ENCODE data around the gene CEP97.
A peak's percentile ranks its signal among the peaks of the same experiment; 100 is the strongest.

The CEP97 gene

GRCh38 chr3:101680466-101680865 is 43.9 kb upstream of the CEP97 start:
- Histone ChIP-seq H3K4me2 (ENCODE audit: low read depth, low read length) (no peak overlapping the region), H3K27me3 (replicated peaks; ENCODE audit: insufficient read depth, low read length) (no peaks in the 10 kb centered on the region), H3K9me2 (replicated peaks; ENCODE audit: insufficient read depth, low read length) (no peaks in the 10 kb centered on the region), H3K4me3 (ENCODE audit: low read length) (no peak overlapping the region), H3K4me1 (ENCODE audit: low read length) (peaks cover 15% of the 10 kb centered on the region), H3K9me3 (replicated peaks; ENCODE audit: insufficient read depth, low read length) (no peaks in the 10 kb centered on the region), H3K27ac (ENCODE audit: low read length) (no peak overlapping the region), H3K36me3 (replicated peaks; ENCODE audit: insufficient read depth, low read length) (peaks cover 15% of the 10 kb centered on the region), H4K20me1 (ENCODE audit: insufficient read depth, low read length) (no peaks in the 10 kb centered on the region; the same call in 1 of the 2 replicates), H3K9ac (ENCODE audit: low read length) (no peak overlapping the region), H3F3A (ENCODE audit: insufficient read depth, low read length) (peaks cover 52% of the 10 kb centered on the region), H2AFZ (ENCODE audit: low read length) (no peak overlapping the region), H3K79me2 (ENCODE audit: low read length) (peaks cover 74% of the 10 kb centered on the region)
- TF ChIP-seq EZH2phosphoT487 (IDR thresholded peaks at IDR 0.05; ENCODE audit: low read length): no peak
- no peak for TF ChIP-seq EZH2 (optimal IDR thresholded peaks at IDR 0.05; ENCODE audit: low read depth, low read length)
- no peak for TF ChIP-seq CTCF (IDR thresholded peaks at IDR 0.05; ENCODE audit: low read length)
- DNase-seq: no peak

- Histone ChIP-seq H3K9ac (ENCODE audit: low read length) (peak overlapping the region; percentile 92; the same call in 1 of the 2 replicates), H3K27ac (ENCODE audit: low read length) (no peak overlapping the region), H2AFZ (ENCODE audit: low read length) (no peak overlapping the region), H3K4me1 (ENCODE audit: low read length) (peaks cover 8% of the 10 kb centered on the region; the same call in 1 of the 2 replicates), H4K20me1 (ENCODE audit: insufficient read depth, low read length) (no peaks in the 10 kb centered on the region; the same call in 1 of the 2 replicates), H3K79me2 (ENCODE audit: low read length) (peaks cover 70% of the 10 kb centered on the region), H3K9me2 (replicated peaks; ENCODE audit: insufficient read depth, low read length) (no peaks in the 10 kb centered on the region), H3K36me3 (replicated peaks; ENCODE audit: insufficient read depth, low read length) (peaks cover 15% of the 10 kb centered on the region), H3K4me3 (ENCODE audit: low read length) (peak overlapping the region; percentile 93), H3K4me2 (ENCODE audit: low read depth, low read length) (peak overlapping the region; percentile 80), H3F3A (ENCODE audit: insufficient read depth, low read length) (peaks cover 36% of the 10 kb centered on the region), H3K27me3 (replicated peaks; ENCODE audit: insufficient read depth, low read length) (no peaks in the 10 kb centered on the region), H3K9me3 (replicated peaks; ENCODE audit: insufficient read depth, low read length) (no peaks in the 10 kb centered on the region)
- DNase-seq: no peak
- TF ChIP-seq EZH2phosphoT487 (IDR thresholded peaks at IDR 0.05; ENCODE audit: low read length) (no peak), CTCF (IDR thresholded peaks at IDR 0.05; ENCODE audit: low read length) (no peak), EZH2 (optimal IDR thresholded peaks at IDR 0.05; ENCODE audit: low read depth, low read length) (no peak)
These were observed 39.4 kb upstream of the CEP97 start for GRCh38 chr3:101685050-101685400.

GRCh38 chr3:101685870-101686307 is 38.5 kb upstream of the CEP97 start:
- H3K9me3 ChIP-seq (replicated peaks; ENCODE audit: insufficient read depth, low read length): no peaks in the 10 kb centered on the region
- no peak for DNase-seq
- H3K9me2 ChIP-seq (replicated peaks; ENCODE audit: insufficient read depth, low read length): no peaks in the 10 kb centered on the region
- H3K4me2 ChIP-seq (ENCODE audit: low read depth, low read length): peak overlapping the region; percentile 80
- H3F3A ChIP-seq (ENCODE audit: insufficient read depth, low read length): peaks cover 27% of the 10 kb centered on the region
- peaks cover 62% of the 10 kb centered on the region for H3K79me2 ChIP-seq (ENCODE audit: low read length)
- H3K4me1 ChIP-seq (ENCODE audit: low read length): peaks cover 11% of the 10 kb centered on the region
- peak overlapping the region; percentile 92 for H3K9ac ChIP-seq (ENCODE audit: low read length)
- H3K36me3 ChIP-seq (replicated peaks; ENCODE audit: insufficient read depth, low read length): peaks cover 10% of the 10 kb centered on the region
- no peaks in the 10 kb centered on the region; the same call in 1 of the 2 replicates for H4K20me1 ChIP-seq (ENCODE audit: insufficient read depth, low read length)
- H3K4me3 ChIP-seq (ENCODE audit: low read length): peak overlapping the region; percentile 93
- H3K27ac ChIP-seq (ENCODE audit: low read length): peak overlapping the region; percentile 67; the same call in 1 of the 2 replicates
- peak overlapping the region; percentile 65 for H2AFZ ChIP-seq (ENCODE audit: low read length)
- TF ChIP-seq CTCF (IDR thresholded peaks at IDR 0.05; ENCODE audit: low read length) (no peak), EZH2 (optimal IDR thresholded peaks at IDR 0.05; ENCODE audit: low read depth, low read length) (no peak), EZH2phosphoT487 (IDR thresholded peaks at IDR 0.05; ENCODE audit: low read length) (no peak)
- H3K27me3 ChIP-seq (replicated peaks; ENCODE audit: insufficient read depth, low read length): no peaks in the 10 kb centered on the region
